Measurements from ENCODE around the gene USP4.
"Not testable (repeated sequence)": the region's sequence is repeated elsewhere in the genome, so short reads cannot be mapped to it uniquely, and the experiment has no call there.

Gene USP4

DNA sequence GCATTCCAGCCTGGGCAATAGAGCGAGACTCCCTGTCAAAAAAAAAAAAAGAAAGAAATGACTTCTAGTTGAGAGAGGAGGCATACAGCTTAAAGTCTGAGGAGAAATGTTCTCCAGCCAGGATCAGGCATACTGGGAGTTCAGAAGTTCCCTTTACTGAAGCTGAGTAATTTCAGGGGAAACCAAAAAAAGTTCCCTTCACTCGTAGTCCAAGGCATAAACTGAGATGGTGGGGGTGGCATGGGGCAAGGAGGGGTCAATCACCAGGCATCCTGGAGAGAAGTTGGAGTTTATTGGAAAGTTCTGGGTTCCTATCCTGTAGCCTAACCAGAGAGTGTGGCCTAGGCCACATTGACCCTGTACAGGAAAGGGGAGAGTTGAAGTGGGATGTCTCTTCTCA lies 12.4 kb upstream of the USP4 start:
- DNase-seq (ENCODE audit: low read depth in 1 of 2, low spot score in 1 of 2): no peak

DNA sequence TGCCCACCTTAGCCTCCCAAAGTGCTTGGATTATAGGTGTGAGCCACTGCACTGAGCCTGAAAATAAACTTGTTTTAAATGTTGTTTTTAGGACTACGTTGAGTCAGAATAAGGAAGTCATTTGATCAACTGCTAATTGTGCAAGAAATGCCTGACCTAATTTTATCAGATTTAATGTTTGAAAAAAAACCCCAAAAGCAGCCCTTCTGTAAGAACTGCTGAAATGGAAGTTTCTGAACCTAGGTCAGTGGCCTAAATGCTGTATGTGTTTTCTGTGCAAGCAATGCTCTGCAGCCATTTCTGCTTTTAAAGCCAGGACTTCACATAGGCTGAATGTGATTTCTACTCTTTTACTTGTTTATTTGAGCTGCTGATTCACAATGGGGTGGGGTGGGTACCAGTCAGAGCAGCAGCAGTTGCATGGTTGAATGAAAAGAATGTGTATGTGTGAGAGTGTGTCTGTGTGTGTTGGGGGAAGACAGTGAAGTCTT lies 11.7 kb upstream of the USP4 start:
- DNase-seq (ENCODE audit: low read depth in 1 of 2, low spot score in 1 of 2): no peak

DNA sequence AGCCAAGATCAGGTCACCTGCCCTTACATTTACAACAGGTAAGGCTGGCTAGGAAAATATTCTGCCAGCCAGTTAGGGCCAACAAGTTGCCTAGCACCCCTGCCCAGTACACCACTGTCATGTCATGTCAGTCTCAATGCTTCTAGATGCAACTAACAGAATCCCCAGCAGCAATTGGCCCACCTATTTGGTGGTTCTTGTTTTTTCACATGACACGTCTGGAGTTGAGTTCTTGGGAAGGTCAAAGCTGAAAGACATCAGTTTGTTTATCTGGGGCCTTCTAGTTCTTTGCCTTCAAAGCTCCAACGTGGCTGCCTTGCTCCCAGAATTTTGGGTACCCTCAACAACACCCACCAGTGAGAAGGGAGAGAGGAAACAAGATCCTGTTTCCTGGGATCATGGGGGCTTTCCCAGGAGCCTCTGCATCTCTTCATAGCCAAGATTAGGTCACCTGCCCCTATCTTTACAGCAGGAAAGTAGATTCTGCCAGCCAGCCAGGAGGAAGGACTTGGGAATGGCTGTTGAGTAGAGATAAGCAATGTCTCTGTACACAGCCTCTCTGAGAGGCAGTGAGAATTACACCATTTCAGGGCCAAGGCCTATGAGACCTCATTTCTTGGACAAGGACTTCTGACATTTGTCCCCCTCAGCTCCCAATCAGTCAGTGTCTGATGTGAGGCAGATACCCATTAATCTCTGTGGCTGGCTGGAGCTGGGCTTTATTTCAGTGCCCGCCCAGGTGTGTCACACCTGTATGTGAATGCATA lies 9.7 kb upstream of the USP4 start:
- no peak for DNase-seq (ENCODE audit: low read depth in 1 of 2, low spot score in 1 of 2)

DNA sequence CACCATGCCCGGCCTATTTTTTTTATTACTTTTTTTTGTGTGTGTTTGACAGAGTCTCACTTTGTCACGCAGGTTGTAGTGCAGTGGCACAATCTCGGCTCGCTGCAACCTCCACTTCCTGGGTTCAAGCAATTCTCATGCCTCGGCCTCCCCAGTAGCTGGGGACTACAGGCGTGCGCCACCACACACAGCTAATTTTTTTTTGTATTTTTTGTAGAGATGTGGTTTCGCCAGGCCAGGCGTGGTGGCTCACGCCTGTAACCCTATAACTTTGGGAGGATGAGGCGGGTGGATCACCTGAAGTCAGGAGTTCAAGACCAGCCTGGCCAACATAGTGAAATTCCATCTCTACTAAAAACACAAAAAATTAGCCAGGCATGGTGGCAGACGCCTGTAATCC lies 8.5 kb upstream of the USP4 start:
- not testable (repeated sequence) for DNase-seq (ENCODE audit: low read depth in 1 of 2, low spot score in 1 of 2)

DNA sequence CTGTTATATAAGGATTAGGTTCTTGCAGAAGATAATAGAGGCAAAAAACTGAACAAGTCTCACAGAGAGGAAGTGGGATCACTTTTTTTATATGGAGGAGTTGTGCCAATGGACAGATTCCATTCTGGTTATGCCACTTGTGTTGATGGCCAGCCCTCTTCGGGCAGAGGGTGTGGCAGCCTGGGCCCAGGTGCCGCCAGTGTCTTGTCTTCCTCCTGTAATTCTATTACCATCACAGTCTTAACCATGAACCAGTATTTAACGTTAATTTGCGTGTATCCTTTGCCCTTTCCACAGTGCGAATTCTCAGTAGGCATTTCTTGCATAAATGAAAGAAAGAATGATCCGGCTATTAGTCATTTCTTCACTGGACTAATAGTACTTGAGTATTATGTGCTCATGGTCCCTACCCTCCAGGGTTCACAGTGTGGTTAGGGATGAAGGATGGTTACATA lies 7.0 kb upstream of the USP4 start:
- no peak for DNase-seq (ENCODE audit: low read depth in 1 of 2, low spot score in 1 of 2)

DNA sequence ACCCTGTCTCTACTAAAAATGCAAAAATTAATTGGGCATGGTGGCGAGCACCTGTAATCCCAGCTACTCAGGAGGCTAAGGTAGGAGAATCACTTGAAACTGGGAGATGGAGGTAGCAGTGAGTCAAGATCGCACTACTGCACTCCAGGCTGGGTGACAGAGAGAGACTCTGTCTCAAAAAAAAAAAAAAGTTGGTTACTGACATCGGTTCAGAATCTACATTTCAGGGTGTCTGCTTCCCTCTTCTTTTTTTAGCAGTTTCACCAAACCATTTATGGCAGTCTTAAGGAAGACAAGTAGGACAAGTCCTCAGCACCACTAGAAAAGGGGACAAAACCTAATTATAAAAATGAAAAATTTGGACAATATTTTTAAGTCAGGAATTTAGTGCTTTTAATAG lies 3.3 kb upstream of the USP4 start:
- DNase-seq (ENCODE audit: low read depth in 1 of 2, low spot score in 1 of 2): no peak

DNA sequence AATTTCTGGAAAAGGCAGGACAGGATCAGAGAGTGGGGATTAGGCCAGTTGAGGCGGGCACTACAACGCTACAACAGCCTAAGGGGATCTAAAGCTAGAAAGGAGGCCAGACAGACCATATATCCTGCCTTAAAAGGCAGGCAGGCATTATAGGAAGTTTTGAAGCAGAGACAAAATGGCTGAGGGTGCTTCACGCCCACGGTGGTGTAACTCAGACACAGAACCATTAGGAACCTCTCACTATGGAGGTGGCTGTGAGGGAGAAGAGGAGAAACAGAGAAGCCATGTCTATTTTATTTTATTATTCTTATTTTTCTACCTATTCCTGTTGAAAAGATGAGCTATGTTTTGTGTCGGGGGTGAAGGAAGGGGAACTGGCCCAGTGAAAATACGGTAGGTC lies 2.1 kb upstream of the USP4 start:
- DNase-seq (ENCODE audit: low read depth in 1 of 2, low spot score in 1 of 2): no peak

DNA sequence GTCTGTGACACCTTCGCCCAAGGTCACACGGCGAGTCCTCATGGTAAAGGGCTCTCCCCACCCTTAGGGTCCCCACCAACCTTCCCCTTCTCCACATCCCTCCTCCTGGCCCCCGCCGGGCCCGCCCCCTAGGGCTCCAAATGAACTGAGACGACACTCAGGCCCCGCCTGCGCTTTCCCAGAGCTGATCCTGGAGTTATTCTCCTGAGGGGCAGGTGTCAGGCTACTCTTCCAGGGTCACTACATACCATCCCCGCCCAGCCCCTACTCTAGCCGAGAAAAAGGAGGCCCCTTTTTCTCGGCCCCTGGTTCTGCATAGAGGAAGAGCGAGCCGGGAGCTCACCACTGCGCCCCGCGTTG lies 292 bp downstream of the USP4 start:
- DNase-seq (ENCODE audit: low read depth in 1 of 2, low spot score in 1 of 2): peak in 1 of 2 donors; percentile 7

DNA sequence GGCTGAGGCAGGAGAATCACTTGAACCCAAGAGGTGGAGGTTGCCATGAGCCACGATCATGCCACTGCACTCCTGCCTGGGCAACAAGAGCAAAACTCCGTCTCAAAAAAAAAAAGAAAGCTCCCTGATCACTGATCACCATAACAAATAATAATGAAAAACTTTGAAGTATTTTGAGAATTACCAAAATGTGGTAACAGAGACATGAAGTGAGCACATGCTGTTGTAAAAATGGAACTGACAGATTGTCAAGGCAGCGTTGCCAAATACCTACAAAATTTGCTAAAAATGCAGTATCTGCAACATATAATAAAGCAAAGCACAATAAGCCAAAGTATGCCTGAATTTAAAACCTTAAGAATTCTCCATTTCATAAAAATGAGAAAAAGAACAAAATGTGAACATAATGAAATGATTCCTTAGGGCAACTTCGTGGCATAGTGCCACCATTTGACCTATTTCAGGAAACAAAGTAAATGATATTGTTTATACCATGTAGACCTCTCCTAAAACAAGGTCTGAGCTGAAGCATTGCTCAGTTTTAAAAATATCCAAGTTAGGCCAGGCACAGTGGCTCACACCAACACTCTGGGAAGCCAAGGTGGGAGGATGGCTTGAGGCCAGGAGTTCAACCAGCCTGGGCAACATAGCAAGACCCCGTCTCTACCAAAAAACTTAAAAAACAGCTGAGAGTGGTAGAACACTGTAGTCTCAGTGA lies 5.8 kb downstream of the USP4 start:
- DNase-seq (ENCODE audit: low read depth in 1 of 2, low spot score in 1 of 2): no peak

DNA sequence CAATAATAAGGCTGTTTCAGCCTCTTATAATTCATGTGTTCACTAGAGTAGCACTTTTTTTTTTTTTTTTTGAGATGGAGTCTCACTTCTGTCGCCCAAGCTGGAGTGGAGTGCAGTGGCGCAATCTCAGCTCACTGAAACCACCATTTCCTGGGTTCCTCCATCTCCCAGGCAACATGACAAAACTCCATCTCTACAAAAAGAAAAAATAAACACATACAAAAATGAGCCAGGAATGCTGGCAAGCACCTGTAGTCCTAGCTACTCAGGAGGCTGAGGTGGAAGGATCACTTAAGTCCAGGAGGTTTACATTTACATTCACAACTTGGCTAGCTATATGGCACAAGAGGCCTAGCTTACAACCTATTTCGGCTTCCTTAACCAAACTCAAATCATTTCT lies 6.8 kb downstream of the USP4 start:
- no peak for DNase-seq (ENCODE audit: low read depth in 1 of 2, low spot score in 1 of 2)

DNA sequence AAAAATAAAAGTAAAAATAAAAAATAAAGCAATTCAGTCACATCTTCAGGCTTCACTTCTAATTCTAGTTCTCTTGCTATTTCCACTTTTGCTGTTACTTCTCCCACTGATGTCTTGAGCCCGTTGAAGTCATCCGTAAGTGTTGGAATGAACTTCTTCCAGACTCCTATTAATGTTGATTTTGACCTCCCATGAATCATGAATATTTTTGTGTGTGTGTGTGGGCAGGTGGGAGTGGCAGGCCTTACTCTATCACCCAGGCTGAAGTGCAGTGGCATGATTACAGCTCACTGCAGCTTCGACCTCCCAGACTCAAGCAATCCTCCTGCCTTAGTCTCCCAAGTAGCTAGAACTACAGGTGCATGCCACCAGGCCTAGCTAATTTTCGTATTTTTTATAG lies 10.7 kb downstream of the USP4 start:
- no peak for DNase-seq (ENCODE audit: low read depth in 1 of 2, low spot score in 1 of 2)

DNA sequence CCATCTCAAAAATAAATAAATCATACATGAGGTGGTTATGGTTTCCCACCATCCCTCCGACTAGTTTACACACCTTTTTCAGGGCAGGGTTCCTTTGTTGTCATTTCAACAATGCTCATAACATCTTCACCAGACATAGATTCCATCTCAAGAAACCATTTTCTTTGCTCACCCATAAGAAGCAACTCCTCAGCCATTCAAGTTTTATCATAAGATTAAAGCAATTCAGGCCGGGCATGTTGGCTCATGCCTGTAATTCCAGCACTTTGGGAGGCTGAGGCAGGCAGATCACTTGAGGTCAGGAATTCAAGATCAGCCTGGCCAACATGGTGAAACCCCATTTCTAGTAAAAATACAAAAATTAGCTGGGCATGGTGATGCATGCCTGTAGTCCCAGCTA lies 11.5 kb downstream of the USP4 start:
- DNase-seq (ENCODE audit: low read depth in 1 of 2, low spot score in 1 of 2): not testable (repeated sequence)

DNA sequence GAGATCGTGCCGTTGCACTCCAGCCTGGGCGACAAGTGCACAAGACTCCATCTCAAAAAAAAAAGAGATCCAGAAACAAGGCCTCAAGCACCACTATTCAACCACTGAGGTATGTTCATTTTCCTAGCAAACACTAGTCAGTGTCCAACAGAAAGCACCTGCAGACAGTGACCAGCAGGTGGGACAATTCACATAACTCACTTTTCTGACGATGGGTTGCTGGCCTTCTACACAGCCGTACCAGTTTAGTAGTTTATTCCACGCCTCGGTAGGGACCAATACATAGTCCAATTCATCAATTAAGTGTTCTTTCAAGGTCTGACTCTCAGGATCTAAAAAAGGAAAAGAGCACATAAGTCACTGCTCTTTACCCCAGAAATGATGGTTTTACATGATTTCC lies 12.4 kb downstream of the USP4 start:
- no peak for DNase-seq (ENCODE audit: low read depth in 1 of 2, low spot score in 1 of 2)

DNA sequence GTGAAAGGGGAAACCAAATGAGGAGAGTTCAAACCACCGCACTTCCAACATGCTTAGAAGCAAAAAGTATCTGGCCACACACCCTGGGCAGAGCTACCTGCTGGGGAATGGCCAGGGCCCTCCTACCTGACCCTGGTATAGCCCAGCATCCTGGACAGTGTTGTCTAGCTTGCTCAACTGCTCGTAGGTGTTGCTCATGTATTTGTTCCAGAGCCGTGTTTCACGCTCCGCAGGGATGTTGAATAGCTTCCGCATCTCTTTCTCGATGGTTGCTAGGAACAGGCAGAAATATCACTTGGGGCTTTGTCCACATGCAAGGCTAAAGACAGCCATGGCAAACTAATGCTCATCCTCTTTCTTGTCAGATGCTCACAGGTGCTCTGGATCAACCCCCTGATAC lies 15.1 kb downstream of the USP4 start:
- DNase-seq (ENCODE audit: low read depth in 1 of 2, low spot score in 1 of 2): no peak

DNA sequence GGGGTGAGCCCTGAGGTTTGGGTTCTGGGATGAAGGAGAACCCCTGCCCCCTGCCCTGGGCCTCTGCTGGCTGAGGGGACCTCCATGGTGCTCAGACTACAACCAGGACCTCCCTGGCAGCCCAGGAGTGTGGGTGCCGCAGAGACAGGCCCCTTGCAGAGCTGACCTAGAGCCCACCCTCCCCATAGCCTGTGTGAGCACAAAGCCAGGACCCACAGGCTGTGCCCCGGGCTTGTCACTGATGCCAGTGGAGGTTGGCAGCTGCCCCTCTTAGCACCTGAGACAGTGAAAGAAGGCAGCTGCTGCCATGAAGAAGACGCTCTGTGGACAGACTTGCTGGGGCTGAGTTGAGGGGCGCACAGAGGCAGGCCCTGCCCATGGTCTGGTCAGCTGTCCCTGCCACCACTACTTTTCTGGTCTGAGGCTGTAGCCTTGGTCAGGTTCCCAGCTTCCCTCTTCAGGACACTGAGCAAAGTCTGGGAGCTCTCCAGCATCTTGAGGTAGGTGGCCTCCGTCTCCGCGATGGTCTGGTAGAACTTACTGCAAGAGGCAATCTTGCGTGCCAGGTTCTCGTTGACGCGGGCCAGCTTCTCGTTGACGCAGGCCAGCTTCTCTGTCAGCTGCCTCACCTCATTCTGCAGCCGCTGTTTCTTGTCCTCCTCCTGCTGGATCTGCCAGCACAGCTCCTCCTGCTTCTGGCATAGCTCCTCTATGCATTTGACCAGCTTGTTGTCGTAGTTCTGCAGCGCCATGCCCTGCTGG lies 23.0 kb downstream of the USP4 start:
- no peak for DNase-seq (ENCODE audit: low read depth in 1 of 2, low spot score in 1 of 2)

DNA sequence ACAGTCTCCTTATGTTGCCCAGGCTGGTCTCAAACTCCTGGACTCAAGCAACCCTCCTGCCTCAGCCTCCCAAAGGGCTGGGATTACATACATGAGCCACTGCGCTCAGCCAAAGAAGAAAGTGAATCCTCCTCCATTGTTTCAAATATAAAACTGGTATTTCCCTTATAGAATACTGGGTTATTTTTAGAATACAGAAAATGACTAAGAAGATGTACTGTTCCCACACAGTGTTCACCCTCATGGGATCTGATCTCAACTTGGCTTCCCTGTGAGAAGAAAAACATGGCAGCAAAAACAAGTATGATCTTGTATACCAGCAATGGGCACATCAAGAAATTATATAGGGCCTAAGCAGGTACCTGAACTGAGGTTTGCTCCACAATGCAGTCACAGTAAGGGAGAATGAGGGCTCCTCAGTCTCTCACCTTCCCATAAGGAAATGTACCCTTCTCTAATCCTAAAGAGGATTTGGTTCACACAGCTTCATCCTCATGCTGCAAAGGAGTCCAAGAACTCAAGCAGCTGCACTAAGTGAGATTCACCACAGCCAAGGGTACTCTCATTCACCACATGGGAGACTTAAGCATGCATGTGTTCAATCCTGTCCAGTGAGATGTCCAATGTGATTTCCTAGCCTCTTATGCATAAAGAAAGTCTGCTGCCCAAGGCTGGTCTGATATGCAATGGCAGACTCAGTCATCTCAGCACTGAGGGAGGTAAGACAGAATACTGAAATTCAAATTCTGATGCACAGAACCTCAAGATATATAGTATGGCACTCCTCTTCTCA lies 25.8 kb downstream of the USP4 start:
- DNase-seq (ENCODE audit: low read depth in 1 of 2, low spot score in 1 of 2): no peak

DNA sequence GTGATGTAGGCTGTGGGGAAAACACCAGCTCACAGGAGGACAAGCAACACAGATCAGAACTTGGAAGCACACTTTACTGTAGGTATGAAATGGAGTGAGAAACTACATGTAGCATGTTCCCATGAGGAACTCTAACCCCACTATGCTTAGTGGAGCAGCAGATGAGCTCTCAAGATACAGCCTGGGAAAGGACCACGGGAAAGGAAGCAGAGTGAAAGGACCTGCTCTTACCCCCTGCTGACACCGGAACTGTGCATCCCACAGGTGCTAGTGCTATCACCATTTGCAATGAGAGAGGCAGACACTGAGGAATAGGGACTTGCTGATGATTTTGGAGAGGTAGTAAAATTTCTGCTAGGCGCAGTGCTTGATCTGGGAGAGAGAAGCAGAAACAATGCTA lies 28.6 kb downstream of the USP4 start:
- DNase-seq (ENCODE audit: low read depth in 1 of 2, low spot score in 1 of 2): no peak

DNA sequence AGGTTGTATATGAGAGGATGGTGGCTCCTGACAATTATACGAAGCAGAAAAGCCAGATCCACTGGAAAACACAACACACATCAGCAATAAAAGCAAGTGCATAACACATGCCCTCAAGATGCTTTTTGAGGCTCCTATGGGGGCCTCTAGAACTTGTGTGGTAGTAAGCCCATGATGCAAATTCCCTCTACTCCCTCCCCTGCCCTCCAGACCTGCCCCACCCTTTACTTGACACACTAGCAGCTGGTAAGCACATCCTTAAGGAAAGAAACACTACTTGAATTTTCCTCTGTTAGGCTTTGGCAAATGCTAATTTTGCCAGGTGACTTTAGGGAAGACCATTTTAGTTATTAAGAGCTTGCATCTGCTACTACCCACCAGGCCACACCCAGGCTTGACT lies 29.2 kb downstream of the USP4 start:
- no peak for DNase-seq (ENCODE audit: low read depth in 1 of 2, low spot score in 1 of 2)

DNA sequence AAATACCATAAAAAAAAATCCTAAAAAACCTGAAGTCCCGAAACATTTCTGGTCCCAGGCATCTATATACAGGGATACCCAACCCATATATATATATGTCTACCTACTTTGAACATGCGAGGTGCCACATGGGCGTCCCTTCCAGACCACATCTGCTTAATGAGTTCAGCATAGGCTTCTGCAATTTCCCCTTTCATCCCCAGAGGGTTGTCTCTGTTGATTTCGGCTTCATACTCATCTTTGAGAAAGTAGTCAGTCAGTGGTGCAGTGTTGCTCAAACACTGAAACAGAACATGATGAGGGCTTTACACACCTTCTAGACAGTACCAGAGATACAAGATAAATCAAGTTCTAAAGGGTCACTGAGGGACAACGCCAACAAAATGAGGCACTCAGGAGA lies 34.2 kb downstream of the USP4 start:
- no peak for DNase-seq (ENCODE audit: low read depth in 1 of 2, low spot score in 1 of 2)

DNA sequence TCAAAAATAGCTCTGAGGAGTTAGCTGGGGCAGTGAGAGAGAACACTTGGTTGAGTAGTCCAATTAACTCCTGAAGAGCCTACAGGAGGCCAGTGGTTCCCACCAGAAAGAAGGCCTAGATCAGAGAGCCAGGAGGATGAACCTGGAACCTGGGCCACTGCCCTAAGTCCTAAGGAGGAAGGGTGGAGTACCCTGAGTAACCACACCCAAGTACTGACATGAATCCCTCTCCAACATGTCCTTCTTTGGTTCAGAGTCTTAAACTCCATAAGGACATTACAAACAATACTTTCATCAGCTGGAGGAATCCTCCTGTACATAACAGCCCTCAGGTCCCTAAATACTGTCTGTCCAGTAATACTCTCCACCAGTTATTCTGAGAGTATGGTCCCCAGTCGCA lies 37.2 kb downstream of the USP4 start:
- DNase-seq (ENCODE audit: low read depth in 1 of 2, low spot score in 1 of 2): no peak

DNA sequence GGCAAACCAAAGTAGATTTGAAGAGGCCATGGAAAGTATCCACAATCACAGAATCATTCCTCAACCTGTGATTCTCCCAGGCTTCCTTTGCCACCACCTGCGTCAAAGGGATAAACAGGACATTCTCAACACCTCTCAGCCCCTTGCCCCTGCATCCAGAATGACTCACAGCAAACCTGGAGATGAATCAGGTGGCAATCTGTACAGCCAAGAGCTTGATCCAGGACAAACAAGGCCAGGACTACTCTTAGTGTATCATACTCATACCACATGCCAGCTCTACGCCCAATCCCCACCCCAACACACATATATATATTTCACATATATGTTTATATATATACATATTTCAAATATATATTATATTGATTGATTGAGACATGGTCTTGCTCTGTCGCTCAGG lies 39.3 kb downstream of the USP4 start:
- DNase-seq (ENCODE audit: low read depth in 1 of 2, low spot score in 1 of 2): no peak
